HG03565 (cell line): ENCODE data around the gene OR52J3.

Source experiments
- ATAC-seq: cut with Tn5 transposase; IDR thresholded peaks from one replicate; pipeline ENCODE4 v1.9.1; 2021; ENCODE audit warnings: mild to moderate bottlenecking, moderate library complexity; ENCODE audit not compliant: unreplicated experiment

The OR52J3 gene

DNA sequence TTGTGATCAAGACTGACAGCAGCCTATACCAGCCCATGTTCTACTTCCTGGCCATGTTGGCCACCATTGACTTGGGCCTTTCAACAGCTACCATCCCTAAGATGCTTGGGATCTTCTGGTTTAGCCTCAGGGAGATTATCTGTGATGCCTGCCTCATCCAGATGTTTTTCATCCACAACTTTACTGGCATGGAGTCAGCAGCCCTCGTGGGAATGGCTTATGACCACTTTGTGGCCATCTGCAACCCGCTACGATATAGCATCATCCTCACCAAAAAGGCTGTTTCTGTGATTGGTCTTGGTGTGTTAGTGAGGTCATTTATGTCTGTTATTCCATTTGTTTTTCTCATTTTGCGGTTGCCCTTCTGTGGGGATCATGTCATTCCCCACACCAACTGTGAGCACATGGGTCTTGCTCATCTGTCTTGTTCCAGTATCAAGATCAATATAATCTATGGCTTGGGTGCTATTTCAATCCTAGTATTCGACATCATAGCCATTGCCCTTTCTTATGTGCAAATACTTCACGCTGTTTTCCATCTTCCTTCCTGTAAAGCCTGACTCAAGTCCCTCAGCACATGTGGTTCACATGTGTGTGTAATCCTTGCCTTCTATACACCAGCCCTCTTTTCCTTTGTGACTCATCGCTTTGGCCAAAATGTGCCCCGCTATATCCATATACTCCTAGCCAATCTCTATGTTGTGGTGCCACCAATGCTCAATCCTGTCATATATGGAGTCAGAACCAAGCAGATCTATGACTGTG, 46.7 kb downstream of the OR52J3 start:
- ATAC-seq = no peak

GRCh38 chr11:5096011-5096410, 49.7 kb downstream of the OR52J3 start:
- no peak for ATAC-seq
